Thyroid gland (tissue), 4 donors: ENCODE measurements around the gene EFCAB6. TPM values are rescaled to one million over a fixed set of nuclear protein-coding genes. Genes with fewer than 3 reads are reported as not detected.

ENCODE experiments used
- DNase-seq, 2 donors: peaks; one replicate each; pipeline ENCODE4 v3.0.0-alpha.2; 2019
- H3K27ac ChIP-seq, 3 donors: fragments of 200-600 bp; sonication (generic); 1 replicate in 2 of 3; 2 replicates in 1 of 3; pipeline ENCODE4 v1.5.1; 2016 to 2019; ENCODE audit warnings: mild to moderate bottlenecking in 1 of 3, moderate library complexity in 1 of 3
- H3K27me3 ChIP-seq: fragments of 200-600 bp; sonication (generic); one replicate; pipeline ENCODE4 v1.5.1; 2019
- H3K36me3 ChIP-seq, 2 donors: fragments of 200-600 bp; sonication (generic); one replicate each; pipeline ENCODE4 v1.5.1; 2016 to 2019
- H3K4me1 ChIP-seq, 2 donors: fragments of 200-600 bp; sonication (generic); one replicate each; pipeline ENCODE4 v1.5.1; 2017 to 2019
- H3K4me3 ChIP-seq, 3 donors: fragments of 200-600 bp; sonication (generic); replicated peaks in 1 of 3; 1 replicate in 2 of 3; 2 replicates in 1 of 3; pipeline ENCODE4 v1.5.1; 2016; ENCODE audit warnings: mild to moderate bottlenecking in 1 of 3
- H3K9me3 ChIP-seq: fragments of 200-600 bp; sonication (generic); one replicate; pipeline ENCODE4 v1.5.1; 2017
- POLR2A ChIP-seq, 2 donors: fragments of 450-650 bp; IDR thresholded peaks; one replicate each; pipeline ENCODE4 v1.6.1; 2017; ENCODE audit warnings: antibody characterized with exemption in 2 of 2, mild to moderate bottlenecking in 2 of 2, moderate library complexity in 1 of 2
- WGBS, 2 donors: methylation state at CpG; one replicate each; pipeline ENCODE4 v1.1.5; 2017; 5-methylcytosine and 5-hydroxymethylcytosine counted together
- intact Hi-C: fragments of 100-400 bp; cut with DNase I; formaldehyde crosslinking; loops from one replicate; pipeline ENCODE4 v1.15.1; 2023
- total RNA-seq, 4 donors: library from RNA; depleted of rRNA; stranded (reverse); fragments of >200 nt; gene quantifications; one replicate each; pipeline ENCODE4 v1.2.3, GENCODE V29; 2016
- TF ChIP-seq, protein P1 (sequence below), 6 experiments: fragments of 200-600 bp in 3 of 6; fragments of 450-650 bp in 3 of 6; sonication (generic) in 3 of 6; IDR thresholded peaks; one replicate each; pipeline ENCODE4 v1.5.1; 2016 to 2019; ENCODE audit warnings: antibody characterized with exemption in 6 of 6, mild to moderate bottlenecking in 2 of 6, inconsistent platforms in 1 of 6, moderate library complexity in 1 of 6

EFCAB6 gene
- total RNA-seq, 4 donors from 2014 or later = 10.9 to 26.1 (median 14.1) TPM

DNA sequence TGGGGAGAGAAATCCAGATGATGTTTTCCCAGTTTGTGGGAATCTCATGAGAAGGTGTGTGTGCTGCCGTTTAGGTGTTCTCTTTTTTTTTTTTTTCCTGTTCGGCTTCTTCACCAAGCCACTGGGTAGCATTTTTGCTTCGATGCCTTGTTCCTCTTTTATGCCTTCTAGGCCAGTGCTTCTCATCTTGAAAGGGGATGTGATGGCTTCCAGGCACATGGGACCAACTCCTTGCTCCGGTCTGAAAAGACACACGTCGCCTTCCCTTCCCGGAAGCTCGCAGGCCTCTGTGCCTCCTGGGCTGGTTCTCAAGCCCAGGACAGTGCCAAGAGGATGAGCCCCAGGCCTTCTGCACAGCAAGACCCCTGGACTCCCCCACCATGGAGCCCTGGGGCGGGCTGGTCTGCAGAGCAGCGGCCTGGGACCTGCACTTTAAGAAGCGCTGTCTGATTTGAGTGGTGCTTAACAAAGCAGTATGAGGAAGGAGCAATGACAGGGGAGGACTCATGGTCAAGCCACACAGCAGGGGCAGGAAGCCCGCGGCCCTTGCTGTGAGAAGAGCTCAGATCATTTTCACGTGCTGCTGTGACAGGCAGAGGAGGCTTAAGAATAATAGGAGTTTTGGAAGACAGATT, 241.5 kb downstream of the EFCAB6 start:
- intact Hi-C loops = no loop called here

DNA sequence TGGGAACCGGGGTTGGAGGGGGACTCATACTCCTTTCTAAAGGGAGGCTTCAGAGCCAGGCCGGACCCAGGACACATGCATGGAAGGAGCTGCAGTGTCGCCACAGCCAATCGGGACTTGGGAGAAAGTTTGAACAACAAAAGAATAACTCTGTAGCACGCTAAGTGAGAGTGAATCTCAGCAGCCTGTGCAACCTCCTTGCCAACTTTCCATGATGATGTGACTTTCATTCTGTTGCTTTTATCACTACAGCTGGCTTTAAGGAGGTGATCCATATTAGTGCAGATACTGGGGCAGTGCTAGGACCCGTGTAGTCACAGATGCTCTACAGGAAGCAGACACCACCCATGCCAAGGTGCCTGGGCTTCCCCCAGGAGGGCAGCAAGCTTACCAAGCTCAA, 243.0 kb downstream of the EFCAB6 start:
- H3K27ac ChIP-seq = no peak overlapping the region
- H3K4me3 ChIP-seq = no peak overlapping the region
- no peaks in the 10 kb centered on the region for H3K4me1 ChIP-seq
- H3K9me3 ChIP-seq = no peaks in the 10 kb centered on the region
- TF ChIP-seq, protein P1, sequence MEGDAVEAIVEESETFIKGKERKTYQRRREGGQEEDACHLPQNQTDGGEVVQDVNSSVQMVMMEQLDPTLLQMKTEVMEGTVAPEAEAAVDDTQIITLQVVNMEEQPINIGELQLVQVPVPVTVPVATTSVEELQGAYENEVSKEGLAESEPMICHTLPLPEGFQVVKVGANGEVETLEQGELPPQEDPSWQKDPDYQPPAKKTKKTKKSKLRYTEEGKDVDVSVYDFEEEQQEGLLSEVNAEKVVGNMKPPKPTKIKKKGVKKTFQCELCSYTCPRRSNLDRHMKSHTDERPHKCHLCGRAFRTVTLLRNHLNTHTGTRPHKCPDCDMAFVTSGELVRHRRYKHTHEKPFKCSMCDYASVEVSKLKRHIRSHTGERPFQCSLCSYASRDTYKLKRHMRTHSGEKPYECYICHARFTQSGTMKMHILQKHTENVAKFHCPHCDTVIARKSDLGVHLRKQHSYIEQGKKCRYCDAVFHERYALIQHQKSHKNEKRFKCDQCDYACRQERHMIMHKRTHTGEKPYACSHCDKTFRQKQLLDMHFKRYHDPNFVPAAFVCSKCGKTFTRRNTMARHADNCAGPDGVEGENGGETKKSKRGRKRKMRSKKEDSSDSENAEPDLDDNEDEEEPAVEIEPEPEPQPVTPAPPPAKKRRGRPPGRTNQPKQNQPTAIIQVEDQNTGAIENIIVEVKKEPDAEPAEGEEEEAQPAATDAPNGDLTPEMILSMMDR (IDR thresholded peaks at IDR 0.05) = no peak
- TF ChIP-seq POLR2A (IDR thresholded peaks at IDR 0.05) = no peak
- WGBS, 2 donors = 86 to 87% methylated on average over 6 of the region's 6 CpGs
- intact Hi-C loops = no loop called here
- DNase-seq = no peak
- no peaks in the 10 kb centered on the region for H3K27me3 ChIP-seq
- H3K36me3 ChIP-seq = no peaks in the 10 kb centered on the region

More for the DNA sequence above, 241.5 kb downstream of the EFCAB6 start:
- WGBS, 2 donors = 68 to 70% methylated on average over 14 of the region's 14 CpGs
- no peak for DNase-seq
- TF ChIP-seq, protein P1 (IDR thresholded peaks at IDR 0.05) = no peak
- TF ChIP-seq POLR2A (IDR thresholded peaks at IDR 0.05) = no peak
- Histone ChIP-seq H3K9me3 (no peaks in the 10 kb centered on the region), H3K4me1 (no peaks in the 10 kb centered on the region), H3K27ac (no peak overlapping the region), H3K36me3 (no peaks in the 10 kb centered on the region), H3K27me3 (no peaks in the 10 kb centered on the region), H3K4me3 (no peak overlapping the region)

GRCh38 chr22:43567691-43568324, 244.3 kb downstream of the EFCAB6 start:
- 63 to 80% methylated on average over 8 of the region's 8 CpGs for WGBS, 2 donors
- DNase-seq = no peak
- H3K27ac ChIP-seq = no peak overlapping the region
- H3K4me1 ChIP-seq = no peaks in the 10 kb centered on the region
- H3K27me3 ChIP-seq = no peaks in the 10 kb centered on the region
- no peaks in the 10 kb centered on the region for H3K9me3 ChIP-seq
- no peaks in the 10 kb centered on the region for H3K36me3 ChIP-seq
- intact Hi-C loops = no loop called here
- no peak overlapping the region for H3K4me3 ChIP-seq
- TF ChIP-seq, protein P1 (IDR thresholded peaks at IDR 0.05) = no peak
- TF ChIP-seq POLR2A (IDR thresholded peaks at IDR 0.05) = no peak

DNA sequence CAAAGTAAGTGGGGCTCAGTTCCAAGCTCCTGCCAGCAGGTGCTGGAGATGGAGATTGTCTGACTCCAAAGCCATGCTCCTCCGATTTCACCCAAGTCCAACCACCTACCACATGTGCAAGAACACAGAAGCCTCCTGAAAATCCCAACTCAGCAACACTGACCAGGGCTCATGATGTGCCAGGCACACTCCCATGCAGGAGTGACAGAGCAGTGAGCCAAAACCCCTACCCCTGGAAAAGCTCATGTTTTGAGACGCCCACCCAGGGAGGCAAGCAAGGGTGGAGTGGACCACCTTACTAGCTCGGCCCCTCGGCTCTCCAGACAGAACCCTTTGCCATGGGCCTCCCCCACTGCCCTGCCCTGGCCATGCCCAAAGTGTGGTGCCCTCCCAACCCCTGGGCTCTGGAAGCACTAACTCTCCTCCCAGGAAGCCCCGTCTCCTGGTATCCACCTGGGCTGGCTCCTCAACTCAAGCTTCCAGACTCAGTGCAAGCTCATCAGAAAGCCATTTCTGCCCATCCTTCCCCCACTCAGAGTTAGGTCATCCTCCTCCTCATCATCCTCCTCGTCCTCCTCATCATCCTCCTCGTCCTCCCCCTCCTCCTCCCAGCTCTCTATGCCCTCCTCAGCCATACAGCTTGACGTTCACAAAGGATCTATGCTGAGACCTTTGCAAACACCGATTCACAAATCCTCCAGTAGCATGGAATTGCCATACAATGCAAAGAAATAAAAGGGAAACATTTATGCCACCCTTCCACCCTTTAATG, 245.4 kb downstream of the EFCAB6 start:
- WGBS, 2 donors = 85 to 86% methylated on average over 5 to 6 of the region's 9 CpGs
- Histone ChIP-seq H3K36me3 (no peaks in the 10 kb centered on the region), H3K27ac (no peak overlapping the region), H3K4me3 (no peak overlapping the region), H3K4me1 (no peaks in the 10 kb centered on the region), H3K27me3 (no peaks in the 10 kb centered on the region), H3K9me3 (no peaks in the 10 kb centered on the region)
- TF ChIP-seq POLR2A (IDR thresholded peaks at IDR 0.05) = no peak
- TF ChIP-seq, protein P1 (IDR thresholded peaks at IDR 0.05) = no peak
- intact Hi-C loops = no loop called here
- no peak for DNase-seq

DNA sequence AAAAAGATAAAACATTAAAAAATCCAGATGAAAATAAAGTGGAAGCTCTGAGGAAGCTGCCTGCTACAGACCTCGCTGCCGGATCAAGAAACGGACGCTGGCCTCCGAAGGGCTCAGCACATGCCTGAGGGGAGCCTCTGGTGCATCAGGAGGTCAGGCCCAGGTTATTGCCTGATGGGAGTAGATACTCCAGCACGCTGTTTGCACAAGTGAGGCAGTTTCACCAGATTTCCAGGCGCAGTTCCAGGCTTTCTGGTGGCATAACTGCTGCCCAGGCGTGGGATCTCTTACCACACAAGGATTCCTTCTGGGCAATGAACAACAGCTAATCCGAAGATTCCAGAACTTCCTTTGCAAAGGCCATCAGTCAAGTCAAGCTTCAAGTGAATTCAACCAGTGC, 246.1 kb downstream of the EFCAB6 start:
- Histone ChIP-seq H3K27me3 (no peaks in the 10 kb centered on the region), H3K36me3 (no peaks in the 10 kb centered on the region), H3K27ac (no peak overlapping the region), H3K9me3 (no peaks in the 10 kb centered on the region), H3K4me3 (no peak overlapping the region), H3K4me1 (no peaks in the 10 kb centered on the region)
- TF ChIP-seq POLR2A (IDR thresholded peaks at IDR 0.05) = no peak
- TF ChIP-seq, protein P1 (IDR thresholded peaks at IDR 0.05) = no peak
- intact Hi-C loops = no loop called here
- DNase-seq = no peak
- WGBS, 2 donors = 70 to 82% methylated on average over 9 of the region's 9 CpGs
